Skin epidermis (tissue), 12 donors: ENCODE measurements around the gene MUSK.

ENCODE experiments used
- H3K27ac ChIP-seq, 21 experiments: fragments of 200-600 bp; sonication (generic) in 11 of 21; one replicate each; pipeline ENCODE4 v1.5.0; 2020; ENCODE audit warnings: mild to moderate bottlenecking in 3 of 21, inconsistent platforms in 2 of 21, moderate library complexity in 2 of 21
- H3K4me3 ChIP-seq, 7 experiments: fragments of 200-600 bp; sonication (generic) in 2 of 7; one replicate each; pipeline ENCODE4 v1.5.0; 2020; ENCODE audit warnings: inconsistent platforms in 2 of 7, mild to moderate bottlenecking in 2 of 7, moderate library complexity in 1 of 7

The MUSK gene

DNA sequence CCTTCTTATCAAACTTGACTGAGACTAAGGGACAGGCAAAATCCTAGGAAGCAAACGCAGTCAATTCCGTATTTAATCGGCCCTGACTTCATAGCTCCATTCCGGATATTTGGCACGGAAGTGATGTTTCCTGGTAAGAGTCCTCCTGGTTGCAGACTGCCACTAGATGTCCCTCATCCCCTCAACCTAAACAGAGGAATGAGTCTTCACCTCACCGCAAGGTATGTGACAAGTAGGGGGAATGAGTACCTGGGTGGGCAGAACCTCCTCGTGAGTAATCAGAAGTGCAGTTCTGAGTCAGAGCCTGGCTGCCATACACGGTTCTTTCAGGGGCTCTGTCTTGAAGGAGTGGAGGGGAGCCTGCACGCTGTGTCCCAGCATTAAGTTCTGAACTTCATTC, 173.6 kb downstream of the MUSK start:
- H3K27ac ChIP-seq = no peak overlapping the region
- no peak overlapping the region for H3K4me3 ChIP-seq

GRCh38 chr9:110842986-110843385, 174.4 kb downstream of the MUSK start:
- Histone ChIP-seq H3K27ac (no peak overlapping the region), H3K4me3 (no peak overlapping the region)

- Histone ChIP-seq H3K27ac (no peak overlapping the region), H3K4me3 (no peak overlapping the region)
Observed at GRCh38 chr9:110844121-110844520, 175.5 kb downstream of the MUSK start.

DNA sequence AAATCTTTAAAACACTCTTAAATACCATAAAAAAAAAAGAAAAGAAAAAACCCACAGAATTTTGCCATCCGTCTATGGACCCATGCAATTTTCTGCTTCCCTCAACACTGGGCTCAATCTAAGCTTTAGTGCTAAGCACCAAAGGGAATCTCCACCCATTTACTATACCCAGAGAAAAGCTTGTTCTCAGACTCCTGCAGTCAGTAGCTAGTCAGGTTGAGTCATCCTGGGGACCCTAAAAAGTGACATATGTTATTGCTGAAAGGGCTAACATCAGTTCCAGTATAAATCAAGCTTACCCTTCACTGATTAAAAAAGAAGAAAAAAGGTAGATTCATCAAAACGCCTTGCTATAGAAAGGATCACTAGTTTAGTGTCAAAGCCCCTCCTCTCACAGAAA, 177.6 kb downstream of the MUSK start:
- Histone ChIP-seq H3K27ac (no peak overlapping the region), H3K4me3 (no peak overlapping the region)

DNA sequence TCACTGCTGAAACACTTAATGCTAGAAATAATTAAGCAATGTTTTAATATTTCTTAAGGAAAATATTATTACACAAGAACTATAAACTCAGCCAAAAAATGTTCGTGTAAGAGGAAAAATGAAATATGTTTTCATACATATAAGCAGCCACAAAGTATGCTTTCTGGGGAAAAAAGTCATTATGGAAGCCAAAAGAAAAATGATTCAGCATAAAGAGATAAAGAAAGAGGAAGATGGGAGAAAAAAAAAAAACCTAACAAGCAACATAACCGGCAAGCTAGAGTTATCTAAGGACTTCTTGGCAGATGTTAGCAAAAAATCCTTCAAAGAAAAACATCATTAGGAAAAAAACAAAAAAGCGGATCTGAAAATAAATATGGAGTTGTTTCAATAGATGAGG, 179.1 kb downstream of the MUSK start:
- no peak overlapping the region for H3K4me3 ChIP-seq
- peak overlapping the region in 2 of 21 experiments; percentile 1 to 24 for H3K27ac ChIP-seq

GRCh38 chr9:110850401-110851135, 182.0 kb downstream of the MUSK start:
- Histone ChIP-seq H3K4me3 (no peak overlapping the region), H3K27ac (no peak overlapping the region)
